Upper lobe of left lung (tissue), 6 donors: ENCODE measurements around the gene PHETA1. TPM values are rescaled to one million over a fixed set of nuclear protein-coding genes. Genes with fewer than 3 reads are reported as not detected.
"Not testable (repeated sequence)": the region's sequence is repeated elsewhere in the genome, so short reads cannot be mapped to it uniquely, and the experiment has no call there.

Experiments used
- ATAC-seq, 2 donors: fragments of 200-7000 bp; cut with Tn5 transposase; one replicate each; pipeline ENCODE4 v1.9.1; 2022; ENCODE audit warnings: mild to moderate bottlenecking in 2 of 2, moderate library complexity in 2 of 2; ENCODE audit not compliant: low FRiP score in 2 of 2
- DNase-seq, 2 donors: peaks; one replicate each; pipeline ENCODE4 v3.0.0-alpha.2; 2019 to 2020
- H3K27ac ChIP-seq, 4 donors: fragments of 200-600 bp; sonication (generic); one replicate each; pipeline ENCODE4 v1.5.1; 2016 to 2019
- H3K27me3 ChIP-seq, 4 donors: fragments of 200-600 bp; sonication (generic); one replicate each; pipeline ENCODE4 v1.5.1; 2017 to 2019
- H3K36me3 ChIP-seq, 4 donors: fragments of 200-600 bp; sonication (generic); one replicate each; pipeline ENCODE4 v1.5.1; 2016 to 2019
- H3K4me1 ChIP-seq, 4 donors: fragments of 200-600 bp; sonication (generic); one replicate each; pipeline ENCODE4 v1.5.1; 2018 to 2019
- H3K4me3 ChIP-seq, 4 donors: fragments of 200-600 bp; sonication (generic); one replicate each; pipeline ENCODE4 v1.5.1; 2017 to 2019; ENCODE audit warnings: mild to moderate bottlenecking in 2 of 4, moderate library complexity in 1 of 4
- H3K9me3 ChIP-seq, 4 donors: fragments of 200-600 bp; sonication (generic); one replicate each; pipeline ENCODE4 v1.5.1; 2018 to 2019
- EP300 ChIP-seq, 4 donors: sonication (generic); formaldehyde crosslinking; IDR thresholded peaks; one replicate each; pipeline ENCODE4 v1.5.1; 2017; ENCODE audit warnings: antibody characterized with exemption in 4 of 4, control low read depth in 2 of 4
- POLR2A ChIP-seq, 4 donors: fragments of 450-650 bp; IDR thresholded peaks; one replicate each; pipeline ENCODE4 v1.5.1; 2016 to 2017; ENCODE audit warnings: antibody characterized with exemption in 4 of 4, mild to moderate bottlenecking in 2 of 4
- POLR2AphosphoS5 ChIP-seq, 2 donors: sonication (generic); formaldehyde crosslinking; IDR thresholded peaks; one replicate each; pipeline ENCODE4 v1.5.1; 2017; ENCODE audit warnings: antibody characterized with exemption in 2 of 2
- WGBS, 2 donors: methylation state at CpG; one replicate each; pipeline ENCODE4 v1.1.5; 2017 to 2018; 5-methylcytosine and 5-hydroxymethylcytosine counted together
- total RNA-seq, 6 donors: library from RNA; depleted of rRNA in 4 of 6; stranded (reverse); fragments of >200 nt in 4 of 6; gene quantifications; one replicate each; pipeline versions ENCODE4 v1.1.0 to v1.2.1, GENCODE V29; 2016 to 2021
- TF ChIP-seq, protein P1 (sequence below), 6 experiments: fragments of 450-650 bp in 4 of 6; fragments of 200-600 bp in 2 of 6; sonication (generic) in 2 of 6; IDR thresholded peaks; one replicate each; pipeline ENCODE4 v1.5.1; 2016 to 2019; ENCODE audit warnings: antibody characterized with exemption in 6 of 6
- donor health status: DM: no; HTN: no; CAD: no; lungs with moderate emphysema.
- donor health status: DM: no; HTN: yes; CAD: no; lungs with severe emphysema.

The PHETA1 gene
- total RNA-seq, 6 donors from 2014 or later, result 9.1 to 24.6 (median 21.2) TPM

DNA sequence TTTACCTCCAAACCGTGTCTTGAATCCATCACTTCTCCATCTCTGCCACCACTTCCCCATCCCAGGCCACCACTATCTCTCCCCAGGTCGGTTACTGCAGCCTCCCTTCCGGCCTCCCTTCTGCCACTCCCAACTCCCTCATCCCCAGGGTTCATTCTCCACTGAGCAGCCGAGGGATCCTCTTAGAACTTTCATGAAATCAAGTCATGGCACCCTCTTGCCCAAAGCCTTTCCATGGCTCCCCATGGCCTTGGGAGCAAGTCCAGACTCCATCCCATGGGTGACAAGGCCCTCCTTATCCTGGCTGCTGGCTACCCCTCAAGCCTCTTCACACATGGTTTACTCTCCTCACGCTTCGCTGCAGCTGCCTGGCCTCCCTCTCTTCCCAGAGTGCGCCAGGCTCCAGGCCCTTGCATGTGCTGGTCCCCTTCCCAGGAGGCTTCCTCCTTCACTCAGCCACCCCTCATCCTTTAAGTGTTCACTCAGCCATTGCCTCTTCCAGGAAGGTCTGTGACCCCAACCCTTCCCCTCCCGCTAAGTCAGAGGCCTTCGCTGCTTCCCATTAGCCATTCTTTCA lies 18.9 kb upstream of the PHETA1 start:
- DNase-seq (no peak), ATAC-seq (peak in 1 of 2 donors; percentile 32)
- H3K9me3 ChIP-seq, result no peaks in the 10 kb centered on the region
- H3K4me1 ChIP-seq, result no peaks in the 10 kb centered on the region
- no peak overlapping the region for H3K4me3 ChIP-seq
- no peaks in the 10 kb centered on the region for H3K36me3 ChIP-seq
- WGBS, 2 donors, result 83 to 85% methylated on average over 9 of the region's 9 CpGs
- no peaks in the 10 kb centered on the region for H3K27me3 ChIP-seq
- no peak overlapping the region for H3K27ac ChIP-seq
- no peak for TF ChIP-seq EP300 (IDR thresholded peaks at IDR 0.05)
- TF ChIP-seq POLR2AphosphoS5 (IDR thresholded peaks at IDR 0.05), result no peak
- TF ChIP-seq, protein P1, sequence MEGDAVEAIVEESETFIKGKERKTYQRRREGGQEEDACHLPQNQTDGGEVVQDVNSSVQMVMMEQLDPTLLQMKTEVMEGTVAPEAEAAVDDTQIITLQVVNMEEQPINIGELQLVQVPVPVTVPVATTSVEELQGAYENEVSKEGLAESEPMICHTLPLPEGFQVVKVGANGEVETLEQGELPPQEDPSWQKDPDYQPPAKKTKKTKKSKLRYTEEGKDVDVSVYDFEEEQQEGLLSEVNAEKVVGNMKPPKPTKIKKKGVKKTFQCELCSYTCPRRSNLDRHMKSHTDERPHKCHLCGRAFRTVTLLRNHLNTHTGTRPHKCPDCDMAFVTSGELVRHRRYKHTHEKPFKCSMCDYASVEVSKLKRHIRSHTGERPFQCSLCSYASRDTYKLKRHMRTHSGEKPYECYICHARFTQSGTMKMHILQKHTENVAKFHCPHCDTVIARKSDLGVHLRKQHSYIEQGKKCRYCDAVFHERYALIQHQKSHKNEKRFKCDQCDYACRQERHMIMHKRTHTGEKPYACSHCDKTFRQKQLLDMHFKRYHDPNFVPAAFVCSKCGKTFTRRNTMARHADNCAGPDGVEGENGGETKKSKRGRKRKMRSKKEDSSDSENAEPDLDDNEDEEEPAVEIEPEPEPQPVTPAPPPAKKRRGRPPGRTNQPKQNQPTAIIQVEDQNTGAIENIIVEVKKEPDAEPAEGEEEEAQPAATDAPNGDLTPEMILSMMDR (IDR thresholded peaks at IDR 0.05), result no peak
- TF ChIP-seq POLR2A (IDR thresholded peaks at IDR 0.05), result no peak

DNA sequence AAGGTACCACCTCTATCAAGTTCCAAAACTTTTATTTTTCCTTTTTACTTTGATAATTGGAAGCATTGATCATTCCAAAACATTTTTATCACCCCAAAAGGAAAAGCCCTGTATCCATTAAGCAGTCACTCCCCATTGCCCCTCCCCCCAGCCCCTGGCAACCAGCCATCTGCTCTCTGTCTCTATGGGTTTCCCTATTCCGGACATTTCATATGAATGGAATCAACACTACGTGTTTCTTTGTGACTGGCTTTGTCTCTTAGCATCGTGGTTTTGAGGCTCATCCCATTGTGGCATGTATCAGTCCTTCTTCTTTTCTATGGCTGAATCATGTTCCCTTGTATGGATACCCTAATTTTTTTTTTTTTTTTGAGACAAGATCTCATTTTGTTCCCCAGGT lies 18.0 kb upstream of the PHETA1 start:
- TF ChIP-seq POLR2A (IDR thresholded peaks at IDR 0.05), result no peak
- TF ChIP-seq, protein P1 (IDR thresholded peaks at IDR 0.05), result no peak
- no peak for TF ChIP-seq EP300 (IDR thresholded peaks at IDR 0.05)
- no peak for TF ChIP-seq POLR2AphosphoS5 (IDR thresholded peaks at IDR 0.05)

DNA sequence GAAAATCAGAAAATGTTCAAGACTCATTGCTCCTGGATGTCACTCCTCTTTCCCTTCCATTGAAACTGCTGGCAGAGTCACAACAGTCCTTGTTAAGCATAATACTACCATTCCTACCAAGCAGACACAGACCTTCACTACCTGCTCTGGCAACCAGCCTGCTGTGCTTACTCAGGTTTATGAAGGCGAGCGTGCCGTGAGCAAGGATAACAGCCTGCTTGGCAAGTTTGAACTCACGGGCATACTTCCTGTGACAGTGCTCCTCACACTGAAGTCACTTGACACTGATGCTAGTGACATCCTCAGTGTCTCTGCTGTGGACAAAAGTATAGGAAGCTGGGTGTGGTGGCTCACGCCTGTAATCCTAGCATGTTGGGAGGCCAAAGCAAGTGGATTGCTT lies 15.7 kb upstream of the PHETA1 start:
- H3K4me1 ChIP-seq, result no peaks in the 10 kb centered on the region
- DNase-seq (no peak), ATAC-seq (no peak)
- H3K27me3 ChIP-seq, result no peaks in the 10 kb centered on the region
- H3K4me3 ChIP-seq, result no peak overlapping the region
- WGBS, 2 donors, result 69 to 73% methylated on average over 5 of the region's 5 CpGs
- H3K27ac ChIP-seq, result no peak overlapping the region
- no peaks in the 10 kb centered on the region for H3K9me3 ChIP-seq
- no peak for TF ChIP-seq POLR2A (IDR thresholded peaks at IDR 0.05)
- no peak for TF ChIP-seq POLR2AphosphoS5 (IDR thresholded peaks at IDR 0.05)
- TF ChIP-seq EP300 (IDR thresholded peaks at IDR 0.05), result no peak
- TF ChIP-seq, protein P1 (IDR thresholded peaks at IDR 0.05), result no peak
- H3K36me3 ChIP-seq, result no peaks in the 10 kb centered on the region

More for the DNA sequence above, 18.0 kb upstream of the PHETA1 start:
- WGBS, 2 donors, result 33 to 34% methylated on average over 3 of the region's 3 CpGs
- no peaks in the 10 kb centered on the region for H3K9me3 ChIP-seq
- DNase-seq, result no peak
- H3K27me3 ChIP-seq, result no peaks in the 10 kb centered on the region
- ATAC-seq, result no peak
- H3K4me1 ChIP-seq, result no peaks in the 10 kb centered on the region
- H3K27ac ChIP-seq, result no peak overlapping the region
- no peaks in the 10 kb centered on the region for H3K36me3 ChIP-seq
- H3K4me3 ChIP-seq, result no peak overlapping the region

DNA sequence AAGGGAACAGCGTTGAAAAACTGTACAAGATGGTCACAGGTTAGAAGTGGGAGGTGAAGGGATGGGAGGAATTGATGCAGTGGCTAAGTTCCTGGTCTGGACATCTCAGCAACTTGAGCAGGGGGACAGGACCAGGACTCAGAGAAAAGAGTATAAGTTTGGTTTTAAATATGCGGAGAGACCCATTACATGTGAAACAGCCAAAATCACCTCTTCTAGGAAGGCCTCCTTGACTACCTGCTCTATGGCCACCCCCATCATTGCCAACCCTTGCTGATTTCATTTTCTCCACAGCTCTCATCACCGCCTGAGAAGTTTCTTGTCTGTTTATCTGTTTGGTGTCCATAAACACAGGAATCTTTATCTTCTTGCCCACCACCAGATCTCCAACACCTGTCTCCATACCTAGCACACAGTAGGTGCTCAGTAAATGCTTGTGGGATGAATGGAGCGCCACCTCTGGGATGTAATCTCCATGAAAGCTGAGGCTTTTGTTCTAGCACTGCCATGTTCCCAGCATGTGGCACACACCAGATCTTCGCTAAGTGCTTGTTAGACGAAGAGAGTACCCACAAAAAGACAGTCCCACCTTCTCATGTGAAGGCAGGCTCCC lies 11.2 kb upstream of the PHETA1 start:
- Histone ChIP-seq H3K27ac (no peak overlapping the region), H3K9me3 (no peaks in the 10 kb centered on the region), H3K4me3 (no peak overlapping the region), H3K4me1 (no peaks in the 10 kb centered on the region), H3K27me3 (no peaks in the 10 kb centered on the region), H3K36me3 (no peaks in the 10 kb centered on the region)
- DNase-seq (no peak), ATAC-seq (no peak)
- TF ChIP-seq POLR2AphosphoS5 (IDR thresholded peaks at IDR 0.05) (no peak), POLR2A (IDR thresholded peaks at IDR 0.05) (no peak), EP300 (IDR thresholded peaks at IDR 0.05) (no peak)
- TF ChIP-seq, protein P1 (IDR thresholded peaks at IDR 0.05), result no peak
- 90 to 95% methylated on average over 5 to 6 of the region's 6 CpGs for WGBS, 2 donors

DNA sequence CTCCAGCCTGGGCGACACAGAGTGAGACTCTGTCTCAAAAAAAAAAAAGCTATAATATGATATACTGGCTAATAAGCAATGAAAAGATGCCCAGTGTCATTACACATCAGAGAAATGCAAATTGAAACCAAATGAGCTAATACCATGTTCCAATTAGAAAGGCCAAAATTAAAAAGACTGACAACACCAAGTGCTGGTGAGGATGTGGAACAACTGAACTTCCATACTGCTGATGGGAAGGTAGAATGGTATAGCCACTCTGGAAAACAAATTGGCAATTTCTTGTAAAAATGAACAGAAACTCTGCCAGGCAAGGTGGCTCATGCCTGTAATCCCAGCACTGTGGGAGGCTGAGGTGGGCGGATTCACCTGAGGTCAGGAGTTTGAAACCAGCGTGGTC lies 8.5 kb upstream of the PHETA1 start:
- 96 to 98% methylated on average over 3 of the region's 3 CpGs for WGBS, 2 donors
- H3K36me3 ChIP-seq, result no peaks in the 10 kb centered on the region

DNA sequence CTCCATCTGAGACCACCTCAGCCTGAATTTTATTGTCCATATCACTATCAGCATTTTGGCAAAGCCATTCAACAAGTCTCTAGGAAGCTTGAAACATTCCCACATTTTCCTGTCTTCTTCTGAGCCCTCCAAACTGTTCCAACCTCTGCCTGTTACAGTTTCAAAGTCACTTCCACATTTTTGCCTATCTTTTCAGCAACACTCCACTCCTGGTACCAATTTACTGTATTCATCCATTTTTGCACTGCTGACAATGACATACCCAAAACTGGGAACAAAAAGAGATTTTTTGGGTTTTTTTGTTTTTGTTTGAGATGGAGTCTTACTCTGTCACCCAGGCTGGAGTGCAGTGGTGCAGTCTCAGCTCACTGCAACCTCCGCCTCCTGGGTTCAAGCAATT lies 4.3 kb upstream of the PHETA1 start:
- H3K4me1 ChIP-seq, result peaks cover 8 to 12% (median 10%) of the 10 kb centered on the region in 4 donors
- WGBS, 2 donors, result 88 to 100% methylated on average over 1 of the region's 1 CpG
- H3K27ac ChIP-seq, H3K9me3 ChIP-seq, ATAC-seq, H3K4me3 ChIP-seq, H3K27me3 ChIP-seq, DNase-seq, H3K36me3 ChIP-seq: not testable (repeated sequence)

More for the DNA sequence above, 8.5 kb upstream of the PHETA1 start:
- no peak for DNase-seq
- ATAC-seq, result no peak
- Histone ChIP-seq H3K9me3 (no peaks in the 10 kb centered on the region), H3K4me1 (no peaks in the 10 kb centered on the region), H3K4me3 (no peak overlapping the region), H3K27me3 (no peaks in the 10 kb centered on the region), H3K27ac (no peak overlapping the region)
- TF ChIP-seq, protein P1 (IDR thresholded peaks at IDR 0.05), result no peak
- no peak for TF ChIP-seq EP300 (IDR thresholded peaks at IDR 0.05)
- TF ChIP-seq POLR2A (IDR thresholded peaks at IDR 0.05), result no peak
- no peak for TF ChIP-seq POLR2AphosphoS5 (IDR thresholded peaks at IDR 0.05)
